Vein endothelial cell (primary cell): ENCODE data around the gene HCFC2. TPM values are rescaled to one million over a fixed set of nuclear protein-coding genes. Genes with fewer than 3 reads are reported as not detected.

Experiments used
- small RNA-seq: library from RNA; depleted of rRNA; stranded (forward); fragments of <200 nt; gene quantifications from one replicate; pipeline ENCODE3, GENCODE V24; 2012
- total RNA-seq: library from RNA; depleted of rRNA; stranded (reverse); fragments of >200 nt; gene quantifications from 2 replicates; pipeline ENCODE4 v1.2.3, GENCODE V29; 2012

The HCFC2 gene
- total RNA-seq: 10.8 and 16.4 TPM in 2 replicates

DNA sequence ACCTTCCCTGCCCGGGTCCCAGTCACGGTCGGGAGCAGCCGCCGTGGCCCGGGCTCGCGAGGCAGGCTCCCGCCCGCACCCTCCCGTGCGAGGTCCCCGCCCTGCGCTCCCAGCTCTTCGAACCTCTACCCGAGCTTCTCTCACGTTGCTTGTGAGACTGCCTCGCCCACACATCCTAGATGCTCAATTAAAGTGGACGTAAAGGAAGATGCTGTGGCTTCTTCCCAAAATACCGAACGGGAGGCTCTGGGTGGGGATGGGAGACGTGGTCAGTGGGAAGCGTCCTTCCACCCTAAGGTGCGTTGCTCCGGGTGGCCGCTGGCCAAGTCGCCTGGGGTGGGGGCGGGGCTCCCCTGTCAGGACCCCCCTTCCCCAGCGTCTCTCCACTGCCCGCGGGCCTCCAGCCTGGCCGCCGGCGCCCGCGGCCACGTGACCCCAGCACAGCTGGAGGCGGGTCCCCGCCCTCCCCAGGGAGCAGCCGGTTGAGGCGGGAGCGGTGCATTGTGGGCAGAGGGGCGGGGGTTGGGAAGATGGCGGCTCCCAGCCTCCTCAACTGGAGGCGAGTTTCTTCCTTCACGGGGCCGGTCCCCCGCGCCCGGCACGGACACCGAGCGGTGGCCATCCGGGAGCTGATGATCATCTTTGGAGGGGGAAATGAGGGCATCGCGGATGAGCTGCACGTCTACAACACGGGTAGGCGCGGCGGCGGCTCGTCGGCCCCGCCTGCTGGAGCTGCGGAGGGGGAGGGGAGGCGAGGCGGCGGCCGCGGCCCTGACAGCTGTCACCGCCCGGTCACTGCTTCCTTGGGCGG lies at the start of gene HCFC2:
Gene HCFC2 (plus strand): TSS at position 501 of the 811 bp plus-strand sequence. CDS start 30 bp downstream, at position 531.

DNA sequence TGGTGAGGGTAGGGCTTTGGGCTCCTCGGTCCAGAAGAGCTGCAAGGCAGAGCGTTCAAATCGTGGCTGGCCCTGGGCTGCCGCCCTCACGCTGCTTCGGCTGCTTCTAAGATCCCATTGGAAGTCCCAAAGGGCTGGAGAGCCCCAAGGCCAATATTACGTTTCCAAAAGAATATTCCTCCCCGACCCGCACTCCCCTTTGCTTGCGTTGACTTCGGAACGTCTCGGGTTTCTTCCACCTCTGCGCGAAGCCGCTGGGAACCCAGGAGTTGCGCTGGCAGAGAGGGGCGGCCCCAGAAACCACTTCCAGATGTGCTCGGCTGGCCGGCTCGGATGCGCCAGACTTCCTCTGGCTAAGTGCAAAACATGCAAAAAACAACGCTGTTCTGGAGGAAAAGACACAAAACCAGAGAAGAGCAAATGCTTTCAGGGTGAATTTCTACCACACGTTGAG lies 14.4 kb upstream of the HCFC2 start, which contains the start of gene GLT8D2:
Gene GLT8D2 (minus strand): TSS at position 285 of the 454 bp plus-strand sequence. CDS start 30,539 bp downstream, outside the sequence.

GRCh38 chr12:104137902-104138796 lies 73.8 kb downstream of the HCFC2 start, which contains the start of gene NFYB:
TSS of gene NFYB (minus strand) at chr12:104138210. CDS start at chr12:104135453, 2,757 bp downstream.

Small RNA genes lying within 50 kb of the gene (small RNA-seq; reads per million reads assigned to genes)
- not detected for gene RNA5SP370

Other genes with a start within 250 kb of the HCFC2 start
- 3.6 and 4.9 TPM in 2 replicates for gene NT5DC3, start 223.3 kb upstream of the HCFC2 start, total RNA-seq
- gene HSP90B1, start 134.1 kb upstream of the HCFC2 start, total RNA-seq: 545 and 604 TPM in 2 replicates
- 30.4 and 45.5 TPM in 2 replicates for gene TDG, start 98.7 kb upstream of the HCFC2 start, total RNA-seq
- gene GLT8D2, start 14.3 kb upstream of the HCFC2 start, total RNA-seq: 0.65 and 0.76 TPM in 2 replicates
- gene NFYB, start 73.7 kb downstream of the HCFC2 start, total RNA-seq: 9.5 and 13.4 TPM in 2 replicates
- gene TXNRD1, start 151.2 kb downstream of the HCFC2 start, total RNA-seq: 376 and 516 TPM in 2 replicates
- 6.5 and 11.4 TPM in 2 replicates for gene EID3, start 239.2 kb downstream of the HCFC2 start, total RNA-seq